ENCODE measurements around the gene SLC6A19. TPM values are rescaled to one million over a fixed set of nuclear protein-coding genes. Genes with fewer than 3 reads are reported as not detected.

SLC6A19 gene
- total and polyA plus RNA-seq, 2 of the 4 experiments (the other 2 are of a cell fraction) = not detected

GRCh38 chr5:1187234-1187949, 14.0 kb upstream of the SLC6A19 start:
- no peaks in the 10 kb centered on the region for H3K9me1 ChIP-seq (ENCODE audit: insufficient read depth, low read length)
- no peak overlapping the region for H2AFZ ChIP-seq (replicated peaks; ENCODE audit: low read length, poor library complexity)
- no peak overlapping the region for H2AK9ac ChIP-seq (replicated peaks; ENCODE audit: low read depth, low read length, poor library complexity)
- ChIA-PET CTCF (no interaction called here), POLR2A (ENCODE audit: unreplicated experiment) (no interaction called here)
- H3K27ac ChIP-seq (ENCODE audit: insufficient read depth, low read length) = no peak overlapping the region
- no TSS peak for BruUV-seq (replicated peaks)
- no peak overlapping the region for H4K5ac ChIP-seq (ENCODE audit: low read depth, low read length)
- H3K27me3 ChIP-seq (ENCODE audit: control insufficient read depth, insufficient read depth, low read length) = peaks cover 29% of the 10 kb centered on the region; the same call in 1 of the 2 replicates
- no peak overlapping the region for H2BK20ac ChIP-seq (ENCODE audit: low read depth, low read length)
- dilution Hi-C loops (cut with HindIII; ENCODE audit: low sequenced_read_pairs, unreplicated experiment) = no loop called here
- no peaks in the 10 kb centered on the region for H3K79me1 ChIP-seq (ENCODE audit: low read depth in 1 of 2, low read length in 2 of 2)
- H4K91ac ChIP-seq (ENCODE audit: insufficient read depth, low read depth, low read length) = no peak overlapping the region
- no peak overlapping the region for H2BK5ac ChIP-seq (ENCODE audit: low read depth, low read length, poor library complexity, severe bottlenecking)
- H3K14ac ChIP-seq (replicated peaks; ENCODE audit: low read depth, low read length) = no peak overlapping the region
- TF ChIP-seq MXI1 (IDR thresholded peaks at IDR 0.05; ENCODE audit: borderline replicate concordance, low read depth, low read length) (no peak), RAD21 (IDR thresholded peaks at IDR 0.05; ENCODE audit: low read length) (no peak), POLR2A (IDR thresholded peaks at IDR 0.05; ENCODE audit: low read depth, low read length) (no peak)
- no peak overlapping the region for H3K4ac ChIP-seq (ENCODE audit: low read depth, low read length)
- no peak for DNase-seq
- ATAC-seq (ENCODE audit: low read depth) = no peak
- H3K36me3 ChIP-seq (ENCODE audit: control insufficient read depth, insufficient read depth, low read length) = no peaks in the 10 kb centered on the region
- no peak overlapping the region for H3K4me2 ChIP-seq (ENCODE audit: low read depth, low read length)
- 61% methylated on average over 5 of the region's 18 CpGs; no CpG with 5 or more reads in 1 of the 2 experiments for WGBS, 2 experiments (ENCODE audit: extremely low coverage in 2 of 2, insufficient read length in 1 of 2)
- H3K4me1 ChIP-seq (ENCODE audit: control insufficient read depth, insufficient read depth, low read length) = no peaks in the 10 kb centered on the region
- H3K9me3 ChIP-seq (ENCODE audit: control insufficient read depth, insufficient read depth, low read length) = no peaks in the 10 kb centered on the region
- H2BK15ac ChIP-seq (ENCODE audit: low read depth, low read length) = no peak overlapping the region
- H2BK120ac ChIP-seq (ENCODE audit: low read depth, low read length) = no peak overlapping the region
- no peak overlapping the region for H3K4me3 ChIP-seq (ENCODE audit: insufficient read depth, low read depth, low read length)
- no peak overlapping the region for H3K56ac ChIP-seq (ENCODE audit: extremely low read depth, insufficient read depth, low read length)
- no peaks in the 10 kb centered on the region for H4K20me1 ChIP-seq (ENCODE audit: insufficient read depth, low read length)
- no peak overlapping the region for H3K23ac ChIP-seq (ENCODE audit: low read depth, low read length)
- H2AK5ac ChIP-seq (ENCODE audit: low read depth, low read length) = no peak overlapping the region
- H4K8ac ChIP-seq (ENCODE audit: low read depth in 2 of 2, low read length in 2 of 2) = no peak overlapping the region
- no peak overlapping the region for H3K9ac ChIP-seq (ENCODE audit: low read depth, low read length)
- no peak overlapping the region for H3K18ac ChIP-seq (ENCODE audit: low read depth, low read length)
- in situ Hi-C loops (cut with MboI; ENCODE audit: low sequenced_read_pairs) = no loop called here
- intact Hi-C loops (cut with micrococcal nuclease) = no loop called here

Measured in IMR-90 (cell line).